Mesenchymal stem cell (in vitro differentiated cells and primary cell): ENCODE results near the gene SUCLA2. TPM values are rescaled to one million over a fixed set of nuclear protein-coding genes. Genes with fewer than 3 reads are reported as not detected.

Experiments used
- DNase-seq: peaks from one replicate; pipeline ENCODE4 v3.0.0-alpha.2; 2013
- H2AFZ ChIP-seq: one replicate; pipeline ENCODE4 v1.6.1; 2013; ENCODE audit warnings: low read depth, mild to moderate bottlenecking, control low read depth, inconsistent platforms, low read length, moderate library complexity
- H2AK5ac ChIP-seq: 2 replicates; pipeline ENCODE4 v1.6.1; 2013; ENCODE audit warnings: low read length, moderate library complexity, mild to moderate bottlenecking, inconsistent platforms; ENCODE audit not compliant: severe bottlenecking
- H2BK120ac ChIP-seq: one replicate; pipeline ENCODE4 v1.6.1; 2013; ENCODE audit warnings: low read depth, mild to moderate bottlenecking, inconsistent platforms, low read length, moderate library complexity
- H2BK12ac ChIP-seq, 2 experiments: one replicate each; pipeline ENCODE4 v1.6.1; 2013; ENCODE audit warnings: inconsistent platforms in 2 of 2, low read length in 2 of 2, mild to moderate bottlenecking in 2 of 2, moderate library complexity in 2 of 2, control low read depth in 1 of 2
- H2BK15ac ChIP-seq: one replicate; pipeline ENCODE4 v1.6.1; 2013; ENCODE audit warnings: mild to moderate bottlenecking, low read depth, inconsistent platforms; ENCODE audit not compliant: poor library complexity, severe bottlenecking
- H2BK5ac ChIP-seq: 2 replicates; pipeline ENCODE4 v1.6.1; 2013; ENCODE audit warnings: low read depth, mild to moderate bottlenecking, low read length, control low read depth, inconsistent platforms; ENCODE audit not compliant: poor library complexity, severe bottlenecking
- H3K14ac ChIP-seq, 2 experiments: one replicate each; pipeline ENCODE4 v1.6.1; 2013; ENCODE audit warnings: inconsistent platforms in 2 of 2, low read length in 2 of 2, control low read depth in 1 of 2, mild to moderate bottlenecking in 1 of 2, moderate library complexity in 1 of 2
- H3K18ac ChIP-seq, 2 experiments: one replicate each; pipeline ENCODE4 v1.6.1; 2013; ENCODE audit warnings: inconsistent platforms in 2 of 2, low read length in 2 of 2, control low read depth in 1 of 2, low read depth in 1 of 2, mild to moderate bottlenecking in 1 of 2
- H3K23ac ChIP-seq, 2 experiments: one replicate each; pipeline ENCODE4 v1.6.1; 2013; ENCODE audit warnings: inconsistent platforms in 2 of 2, low read length in 2 of 2, mild to moderate bottlenecking in 2 of 2, moderate library complexity in 2 of 2, control low read depth in 1 of 2
- H3K27ac ChIP-seq: 2 replicates; pipeline ENCODE4 v1.5.1; 2013; ENCODE audit warnings: mild to moderate bottlenecking, moderate library complexity, low read length, control low read depth, inconsistent platforms; ENCODE audit not compliant: poor library complexity, severe bottlenecking
- H3K27me3 ChIP-seq, 2 experiments: 2 replicates each; pipeline versions ENCODE4 v1.6.1 to v1.7.0; 2013; ENCODE audit warnings: low read length in 2 of 2, mild to moderate bottlenecking in 2 of 2, moderate library complexity in 2 of 2, control low read depth in 1 of 2, inconsistent platforms in 1 of 2; ENCODE audit not compliant: control insufficient read depth in 1 of 2, insufficient read depth in 1 of 2
- H3K36me3 ChIP-seq, 2 experiments: 2 replicates each; pipeline versions ENCODE4 v1.6.1 to v1.7.0; 2013; ENCODE audit warnings: low read length in 2 of 2, control low read depth in 1 of 2, inconsistent platforms in 1 of 2, low read depth in 1 of 2, mild to moderate bottlenecking in 1 of 2; ENCODE audit not compliant: insufficient read depth in 2 of 2, control insufficient read depth in 1 of 2
- H3K4ac ChIP-seq, 2 experiments: one replicate each; pipeline ENCODE4 v1.6.1; 2013; ENCODE audit warnings: inconsistent platforms in 2 of 2, low read length in 2 of 2, mild to moderate bottlenecking in 2 of 2, moderate library complexity in 2 of 2, control low read depth in 1 of 2, low read depth in 1 of 2
- H3K4me1 ChIP-seq: 2 replicates; pipeline ENCODE4 v1.6.1; 2013; ENCODE audit warnings: low read depth, low read length, control low read depth; ENCODE audit not compliant: control insufficient read depth, insufficient read depth
- H3K4me2 ChIP-seq: 2 replicates; pipeline ENCODE4 v1.6.1; 2013; ENCODE audit warnings: low read length, mild to moderate bottlenecking, inconsistent platforms; ENCODE audit not compliant: poor library complexity, severe bottlenecking
- H3K4me3 ChIP-seq, 2 experiments: 2 replicates each; pipeline versions ENCODE4 v1.5.1 to v1.7.0; 2013; ENCODE audit warnings: low read length in 2 of 2, mild to moderate bottlenecking in 2 of 2, control low read depth in 1 of 2, low read depth in 1 of 2; ENCODE audit not compliant: insufficient read depth in 1 of 2
- H3K79me1 ChIP-seq: replicated peaks from 2 replicates; pipeline ENCODE4 v1.6.1; 2013; ENCODE audit warnings: mild to moderate bottlenecking, control low read depth, low read length, inconsistent platforms; ENCODE audit not compliant: poor library complexity, severe bottlenecking
- H3K9ac ChIP-seq: 2 replicates; pipeline ENCODE4 v1.7.0; 2013; ENCODE audit warnings: mild to moderate bottlenecking, low read length, moderate library complexity
- H3K9me3 ChIP-seq: 2 replicates; pipeline ENCODE4 v1.7.0; 2013; ENCODE audit warnings: mild to moderate bottlenecking, low read length; ENCODE audit not compliant: control insufficient read depth
- H4K8ac ChIP-seq: one replicate; pipeline ENCODE4 v1.6.1; 2013; ENCODE audit warnings: inconsistent platforms, mild to moderate bottlenecking, low read length, moderate library complexity
- H4K91ac ChIP-seq: one replicate; pipeline ENCODE4 v1.6.1; 2013; ENCODE audit warnings: mild to moderate bottlenecking, low read length, inconsistent platforms
- WGBS: methylation state at CpG from one replicate; pipeline ENCODE4 v1.1.7; 2013; ENCODE audit warnings: mixed read lengths; 5-methylcytosine and 5-hydroxymethylcytosine counted together
- polyA plus RNA-seq, 2 experiments: library from polyadenylated mRNA; stranded (reverse); fragments of 200-250 nt; gene quantifications; one replicate each; pipeline ENCODE4 v1.2.3, GENCODE V29; 2013

The SUCLA2 gene
- 31.9 TPM for polyA plus RNA-seq (2013, experiment 1 of 2)
- polyA plus RNA-seq (2013, experiment 2 of 2): 30.1 TPM

- Histone ChIP-seq H3K4me3 (peak within 1 kb of the TSS; percentile 95 to 99), H3K23ac (peak within 1 kb of the TSS in 1 of 2 experiments; percentile 98), H2AFZ (peak within 1 kb of the TSS; percentile 98), H3K14ac (peak within 1 kb of the TSS in 1 of 2 experiments; percentile 95), H3K4me2 (peak within 1 kb of the TSS; percentile 84), H3K27ac (no peak within 1 kb of the TSS), H2BK5ac (no peak within 1 kb of the TSS), H4K8ac (peak within 1 kb of the TSS; percentile 87), H2BK15ac (peak within 1 kb of the TSS; percentile 73), H2BK12ac (peak within 1 kb of the TSS in 1 of 2 experiments; percentile 63), H3K4ac (peak within 1 kb of the TSS; percentile 73 to 97), H4K91ac (peak within 1 kb of the TSS; percentile 87), H3K4me1 (peaks cover 3% of the 10 kb centered on the region), H3K9me3 (no peaks in the 10 kb centered on the region), H2BK120ac (peak within 1 kb of the TSS; percentile 66), H2AK5ac (no peak within 1 kb of the TSS), H3K18ac (peak within 1 kb of the TSS; percentile 85 to 99), H3K36me3 (peaks cover 0 to 5% of the 10 kb centered on the region in 2 experiments), H3K79me1 (peaks cover 8% of the 10 kb centered on the region), H3K9ac (peak within 1 kb of the TSS; percentile 97), H3K27me3 (no peaks in the 10 kb centered on the region)
- DNase-seq: peak; percentile 88
- 7% methylated on average over 52 of the region's 52 CpGs for WGBS
Measured at GRCh38 chr13:48001114-48001881, at the start of gene SUCLA2. Gene SUCLA2, minus strand, starts transcription at chr13:48001273. Its CDS starts 4 bp downstream, at chr13:48001269.

DNA sequence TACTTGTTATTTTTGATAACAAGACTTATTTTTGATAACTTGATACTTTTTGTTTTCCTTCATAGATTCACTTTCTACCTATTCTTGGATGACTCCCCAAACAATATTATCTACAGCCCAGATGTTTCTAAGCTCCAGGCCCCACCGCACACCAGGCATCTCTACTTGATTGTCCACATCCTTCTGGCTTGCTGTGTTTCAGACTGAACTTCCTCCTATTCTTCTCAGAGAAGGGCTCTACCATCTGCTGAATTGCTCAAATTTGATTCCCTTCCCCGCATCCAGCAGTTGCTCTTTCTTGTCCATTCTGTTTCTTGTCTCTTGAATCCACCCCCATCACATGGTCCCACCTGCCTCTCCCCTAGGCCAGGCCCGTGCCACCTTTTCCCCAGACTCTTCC is 49.5 kb upstream of the SUCLA2 start:
- Histone ChIP-seq H3K23ac (no peak overlapping the region), H3K18ac (no peak overlapping the region), H2BK12ac (no peak overlapping the region), H3K36me3 (peaks cover 22 to 69% of the 10 kb centered on the region in 2 experiments), H3K79me1 (peaks cover 14% of the 10 kb centered on the region), H3K4me3 (no peak overlapping the region), H3K4ac (no peak overlapping the region), H3K4me2 (no peak overlapping the region), H4K8ac (no peak overlapping the region), H4K91ac (no peak overlapping the region), H3K9ac (no peak overlapping the region), H3K27me3 (no peaks in the 10 kb centered on the region), H2BK15ac (no peak overlapping the region), H2BK5ac (no peak overlapping the region), H3K14ac (no peak overlapping the region), H3K9me3 (no peaks in the 10 kb centered on the region), H3K4me1 (no peaks in the 10 kb centered on the region), H2AK5ac (no peak overlapping the region), H3K27ac (no peak overlapping the region), H2BK120ac (no peak overlapping the region), H2AFZ (no peak overlapping the region)
- no peak for DNase-seq
- WGBS: 98% methylated on average over 3 of the region's 3 CpGs

DNA sequence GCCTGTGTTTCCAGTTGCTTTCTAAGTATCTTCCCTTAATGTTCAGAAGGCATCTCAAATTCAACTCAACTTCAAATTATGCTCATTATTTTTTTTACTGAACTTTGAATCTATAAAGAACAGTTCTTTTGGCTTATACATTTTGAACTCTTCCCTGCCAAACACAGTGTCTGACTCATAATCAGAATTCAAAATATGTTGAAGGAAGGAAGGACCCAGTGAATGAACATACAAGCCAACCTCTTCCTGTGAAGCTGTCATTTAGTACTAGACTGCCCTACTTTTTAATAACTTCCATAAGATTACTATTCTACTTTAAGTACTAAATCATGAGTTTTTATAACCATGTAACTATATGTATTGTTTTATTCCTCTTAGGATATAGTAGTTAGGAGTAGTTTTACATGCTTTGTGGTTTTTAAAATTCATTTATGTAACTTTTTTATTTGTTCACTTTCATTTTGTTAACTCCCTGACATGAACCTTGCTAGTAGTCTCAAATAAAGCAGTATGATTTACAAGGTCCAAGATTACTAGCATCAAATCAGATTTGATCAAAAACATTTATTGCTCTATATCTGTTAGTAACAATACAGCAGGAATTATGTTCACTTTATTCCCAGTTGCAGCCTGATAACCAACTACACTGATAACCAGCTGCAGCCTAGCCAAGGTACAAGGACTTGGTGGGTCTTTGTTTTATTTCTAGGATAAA is 42.9 kb upstream of the SUCLA2 start:
- Histone ChIP-seq H3K4me2 (no peak overlapping the region), H3K36me3 (peaks cover 3 to 33% of the 10 kb centered on the region in 2 experiments)

GRCh38 chr13:48042894-48043293 is 41.8 kb upstream of the SUCLA2 start:
- Histone ChIP-seq H2AFZ (no peak overlapping the region), H2BK120ac (no peak overlapping the region), H3K4me1 (peaks cover 3% of the 10 kb centered on the region), H3K23ac (no peak overlapping the region), H3K9ac (no peak overlapping the region), H2AK5ac (no peak overlapping the region), H4K91ac (no peak overlapping the region), H3K27ac (no peak overlapping the region), H3K79me1 (peaks cover 16% of the 10 kb centered on the region), H3K18ac (no peak overlapping the region), H3K27me3 (no peaks in the 10 kb centered on the region), H2BK5ac (no peak overlapping the region), H2BK12ac (no peak overlapping the region), H3K4me3 (no peak overlapping the region), H3K9me3 (no peaks in the 10 kb centered on the region), H3K4me2 (no peak overlapping the region), H3K14ac (no peak overlapping the region), H3K36me3 (peaks cover 0 to 23% of the 10 kb centered on the region in 2 experiments), H2BK15ac (no peak overlapping the region), H3K4ac (no peak overlapping the region), H4K8ac (no peak overlapping the region)
- DNase-seq: no peak
- 96% methylated on average over 2 of the region's 2 CpGs for WGBS

More for the DNA sequence above, 42.9 kb upstream of the SUCLA2 start:
- Histone ChIP-seq H2BK5ac (no peak overlapping the region), H3K4me1 (no peaks in the 10 kb centered on the region), H3K18ac (no peak overlapping the region), H2AK5ac (no peak overlapping the region), H3K9me3 (no peaks in the 10 kb centered on the region), H3K4ac (no peak overlapping the region), H3K14ac (no peak overlapping the region), H3K9ac (peak overlapping the region; percentile 68), H2BK120ac (no peak overlapping the region), H3K4me3 (peak overlapping the region in 1 of 2 experiments; percentile 23), H2AFZ (no peak overlapping the region), H4K8ac (no peak overlapping the region), H3K23ac (no peak overlapping the region), H3K27me3 (no peaks in the 10 kb centered on the region), H4K91ac (no peak overlapping the region), H3K79me1 (peaks cover 15% of the 10 kb centered on the region), H2BK12ac (no peak overlapping the region), H2BK15ac (no peak overlapping the region), H3K27ac (peak overlapping the region; percentile 8)
- DNase-seq: peak; percentile 29
